Measurements from ENCODE around the gene UBE2A.

DNA sequence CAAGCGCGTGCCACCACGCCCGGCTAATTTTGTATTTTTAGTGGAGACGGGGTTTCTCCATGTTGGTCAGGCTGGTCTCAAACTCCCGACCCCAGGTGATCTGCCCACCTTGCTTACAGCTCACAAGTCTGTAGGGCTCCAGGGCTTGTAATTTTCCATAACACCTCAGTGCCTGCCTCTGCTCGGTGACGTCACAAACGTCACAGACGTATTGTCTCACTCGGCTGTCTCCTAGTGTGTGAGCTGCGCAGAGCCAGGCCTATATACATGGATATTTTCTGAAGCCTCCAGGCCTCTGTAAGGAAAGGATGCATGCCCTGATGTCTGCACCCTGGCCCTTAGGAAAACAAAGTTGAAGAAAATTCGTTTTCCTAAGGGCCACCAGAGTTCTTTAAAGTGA lies 40.4 kb downstream of the UBE2A start:
- TF ChIP-seq TAF1 (IDR thresholded peaks at IDR 0.05; ENCODE audit: low read depth, low read length) (no peak), POLR2AphosphoS5 (IDR thresholded peaks at IDR 0.05; ENCODE audit: low read depth, low read length) (0 out of 2 replicates have a peak, but pooled peaks have one; percentile 18)

All from GM12891 (cell line).